ENCODE measurements around the gene CD209. TPM values are rescaled to one million over a fixed set of nuclear protein-coding genes. Genes with fewer than 3 reads are reported as not detected.

The CD209 gene
- total RNA-seq, 1 experiment from 2014 or later, result not detected

Other genes starting within 250 kb of the CD209 start
- gene ZNF358, start 231.4 kb downstream of the CD209 start, total RNA-seq (2021; ENCODE audit: unreplicated experiment), result 20.7 TPM
- 19.1 TPM for gene MCOLN1, start 224.9 kb downstream of the CD209 start, total RNA-seq (2021; ENCODE audit: unreplicated experiment)
- 159 TPM for gene PNPLA6, start 211.8 kb downstream of the CD209 start, total RNA-seq (2021; ENCODE audit: unreplicated experiment)
- gene CAMSAP3, start 151.7 kb downstream of the CD209 start, total RNA-seq (2021; ENCODE audit: unreplicated experiment), result 24.0 TPM
- gene XAB2, start 118.0 kb downstream of the CD209 start, total RNA-seq (2021; ENCODE audit: unreplicated experiment), result 103 TPM
- gene PET100, start 117.7 kb downstream of the CD209 start, total RNA-seq (2021; ENCODE audit: unreplicated experiment), result 126 TPM
- gene PCP2, start 113.8 kb downstream of the CD209 start, total RNA-seq (2021; ENCODE audit: unreplicated experiment), result 0.32 TPM
- gene STXBP2, start 110.4 kb downstream of the CD209 start, total RNA-seq (2021; ENCODE audit: unreplicated experiment), result 141 TPM
- gene RETN, start 78.5 kb downstream of the CD209 start, total RNA-seq (2021; ENCODE audit: unreplicated experiment), result not detected
- not detected for gene MCEMP1, start 70.4 kb downstream of the CD209 start, total RNA-seq (2021; ENCODE audit: unreplicated experiment)
- 101 TPM for gene TRAPPC5, start 66.7 kb downstream of the CD209 start, total RNA-seq (2021; ENCODE audit: unreplicated experiment)
- gene FCER2, start 45.4 kb downstream of the CD209 start, total RNA-seq (2021; ENCODE audit: unreplicated experiment), result 0.20 TPM
- gene CLEC4G, start 15.4 kb downstream of the CD209 start, total RNA-seq (2021; ENCODE audit: unreplicated experiment), result not detected
- not detected for gene CLEC4M, start 15.7 kb upstream of the CD209 start, total RNA-seq (2021; ENCODE audit: unreplicated experiment)
- gene EVI5L, start 82.7 kb upstream of the CD209 start, total RNA-seq (2021; ENCODE audit: unreplicated experiment), result 15.0 TPM
- gene PRR36, start 126.9 kb upstream of the CD209 start, total RNA-seq (2021; ENCODE audit: unreplicated experiment), result 7.5 TPM
- 18.1 TPM for gene LRRC8E, start 141.0 kb upstream of the CD209 start, total RNA-seq (2021; ENCODE audit: unreplicated experiment)
- gene MAP2K7, start 156.3 kb upstream of the CD209 start, total RNA-seq (2021; ENCODE audit: unreplicated experiment), result 59.1 TPM
- gene TGFBR3L, start 167.3 kb upstream of the CD209 start, total RNA-seq (2021; ENCODE audit: unreplicated experiment), result 30.9 TPM
- gene SNAPC2, start 172.8 kb upstream of the CD209 start, total RNA-seq (2021; ENCODE audit: unreplicated experiment), result 42.9 TPM
- gene CTXN1, start 178.6 kb upstream of the CD209 start, total RNA-seq (2021; ENCODE audit: unreplicated experiment), result 56.0 TPM
- 136 TPM for gene TIMM44, start 196.1 kb upstream of the CD209 start, total RNA-seq (2021; ENCODE audit: unreplicated experiment)

Measured in HCT116 (cell line).